HL-60 (cell line): ENCODE data around the gene APBB2.

Experiments
- GABPA ChIP-seq: IDR thresholded peaks from 2 replicates; pipeline ENCODE4 v1.6.1; 2012; ENCODE audit warnings: low read depth
- TF ChIP-seq, protein P1 (sequence below): IDR thresholded peaks from one replicate; pipeline ENCODE4 v1.5.1; 2011; ENCODE audit warnings: low read length, control low read depth, inconsistent platforms; ENCODE audit not compliant: insufficient read depth
- TF ChIP-seq, protein P2 (sequence below): IDR thresholded peaks from 2 replicates; pipeline ENCODE4 v1.6.1; 2012; ENCODE audit warnings: low read depth; ENCODE audit not compliant: insufficient replicate concordance

DNA sequence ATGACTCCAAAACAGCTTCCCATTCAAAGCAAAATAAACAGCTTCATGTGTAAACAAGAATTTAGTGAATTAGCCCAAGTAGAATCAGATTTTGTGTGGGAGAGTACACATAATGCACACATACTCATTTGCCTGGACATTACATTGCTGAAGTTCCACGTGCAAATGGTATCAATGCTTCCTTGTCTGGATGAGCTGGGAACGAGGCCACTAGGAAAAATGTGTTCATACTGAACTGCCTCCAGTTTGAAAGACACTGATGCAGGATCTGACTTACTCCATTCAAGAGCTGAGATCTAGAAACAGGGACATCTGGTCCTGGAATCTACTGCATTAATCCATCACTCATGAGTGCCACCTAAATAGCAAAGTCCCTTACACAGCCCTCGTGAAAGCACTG lies 228.0 kb downstream of the APBB2 start:
- TF ChIP-seq, protein P1, sequence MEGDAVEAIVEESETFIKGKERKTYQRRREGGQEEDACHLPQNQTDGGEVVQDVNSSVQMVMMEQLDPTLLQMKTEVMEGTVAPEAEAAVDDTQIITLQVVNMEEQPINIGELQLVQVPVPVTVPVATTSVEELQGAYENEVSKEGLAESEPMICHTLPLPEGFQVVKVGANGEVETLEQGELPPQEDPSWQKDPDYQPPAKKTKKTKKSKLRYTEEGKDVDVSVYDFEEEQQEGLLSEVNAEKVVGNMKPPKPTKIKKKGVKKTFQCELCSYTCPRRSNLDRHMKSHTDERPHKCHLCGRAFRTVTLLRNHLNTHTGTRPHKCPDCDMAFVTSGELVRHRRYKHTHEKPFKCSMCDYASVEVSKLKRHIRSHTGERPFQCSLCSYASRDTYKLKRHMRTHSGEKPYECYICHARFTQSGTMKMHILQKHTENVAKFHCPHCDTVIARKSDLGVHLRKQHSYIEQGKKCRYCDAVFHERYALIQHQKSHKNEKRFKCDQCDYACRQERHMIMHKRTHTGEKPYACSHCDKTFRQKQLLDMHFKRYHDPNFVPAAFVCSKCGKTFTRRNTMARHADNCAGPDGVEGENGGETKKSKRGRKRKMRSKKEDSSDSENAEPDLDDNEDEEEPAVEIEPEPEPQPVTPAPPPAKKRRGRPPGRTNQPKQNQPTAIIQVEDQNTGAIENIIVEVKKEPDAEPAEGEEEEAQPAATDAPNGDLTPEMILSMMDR = no peak
- TF ChIP-seq GABPA = no peak
- TF ChIP-seq, protein P2, sequence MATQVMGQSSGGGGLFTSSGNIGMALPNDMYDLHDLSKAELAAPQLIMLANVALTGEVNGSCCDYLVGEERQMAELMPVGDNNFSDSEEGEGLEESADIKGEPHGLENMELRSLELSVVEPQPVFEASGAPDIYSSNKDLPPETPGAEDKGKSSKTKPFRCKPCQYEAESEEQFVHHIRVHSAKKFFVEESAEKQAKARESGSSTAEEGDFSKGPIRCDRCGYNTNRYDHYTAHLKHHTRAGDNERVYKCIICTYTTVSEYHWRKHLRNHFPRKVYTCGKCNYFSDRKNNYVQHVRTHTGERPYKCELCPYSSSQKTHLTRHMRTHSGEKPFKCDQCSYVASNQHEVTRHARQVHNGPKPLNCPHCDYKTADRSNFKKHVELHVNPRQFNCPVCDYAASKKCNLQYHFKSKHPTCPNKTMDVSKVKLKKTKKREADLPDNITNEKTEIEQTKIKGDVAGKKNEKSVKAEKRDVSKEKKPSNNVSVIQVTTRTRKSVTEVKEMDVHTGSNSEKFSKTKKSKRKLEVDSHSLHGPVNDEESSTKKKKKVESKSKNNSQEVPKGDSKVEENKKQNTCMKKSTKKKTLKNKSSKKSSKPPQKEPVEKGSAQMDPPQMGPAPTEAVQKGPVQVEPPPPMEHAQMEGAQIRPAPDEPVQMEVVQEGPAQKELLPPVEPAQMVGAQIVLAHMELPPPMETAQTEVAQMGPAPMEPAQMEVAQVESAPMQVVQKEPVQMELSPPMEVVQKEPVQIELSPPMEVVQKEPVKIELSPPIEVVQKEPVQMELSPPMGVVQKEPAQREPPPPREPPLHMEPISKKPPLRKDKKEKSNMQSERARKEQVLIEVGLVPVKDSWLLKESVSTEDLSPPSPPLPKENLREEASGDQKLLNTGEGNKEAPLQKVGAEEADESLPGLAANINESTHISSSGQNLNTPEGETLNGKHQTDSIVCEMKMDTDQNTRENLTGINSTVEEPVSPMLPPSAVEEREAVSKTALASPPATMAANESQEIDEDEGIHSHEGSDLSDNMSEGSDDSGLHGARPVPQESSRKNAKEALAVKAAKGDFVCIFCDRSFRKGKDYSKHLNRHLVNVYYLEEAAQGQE = no peak
